K562 (cell line): Measurements from ENCODE around the gene DDX54. TPM values are rescaled to one million over a fixed set of nuclear protein-coding genes. Genes with fewer than 3 reads are reported as not detected.
A peak's percentile ranks its signal among the peaks of the same experiment; 100 is the strongest.

Experiments used
- BRCA1 ChIP-seq, 2 experiments: fragments of 450-650 bp in 1 of 2; sonication (generic) in 1 of 2; formaldehyde crosslinking in 1 of 2; IDR thresholded peaks; 2 replicates each; pipeline versions ENCODE4 v1.5.0 to v1.6.1; 2017 to 2020; ENCODE audit warnings: mild to moderate bottlenecking in 1 of 2, missing genetic modification reagents in 1 of 2
- CBX2 ChIP-seq: fragments of 200-600 bp; sonication (generic); IDR thresholded peaks from one replicate; pipeline ENCODE4 v1.6.1; 2012; ENCODE audit warnings: mild to moderate bottlenecking, low read length, inconsistent platforms; ENCODE audit not compliant: insufficient read depth, poor library complexity, severe bottlenecking
- CBX3 ChIP-seq, 2 experiments: IDR thresholded peaks; 1 replicate in 1 of 2; 2 replicates in 1 of 2; pipeline ENCODE4 v1.6.1; 2012; ENCODE audit warnings: inconsistent platforms in 2 of 2, low read length in 2 of 2, borderline replicate concordance in 1 of 2, control low read depth in 1 of 2
- CREB3 ChIP-seq: fragments of 450-650 bp; conservative IDR thresholded peaks from 2 replicates; pipeline ENCODE4 v1.6.1; 2016; ENCODE audit warnings: missing genetic modification characterization, low read depth, mild to moderate bottlenecking, missing compliant biosample characterization, moderate library complexity
- CTCF ChIP-seq, 3 experiments: IDR thresholded peaks in 2 of 3; conservative IDR thresholded peaks in 1 of 3; 2 replicates each; pipeline ENCODE4 v1.5.1; 2011 to 2012; ENCODE audit warnings: low read length in 3 of 3, mild to moderate bottlenecking in 3 of 3, control low read depth in 2 of 3, improper control_type of control experiment in 1 of 3, inconsistent platforms in 1 of 3, low read depth in 1 of 3, mixed read lengths in 1 of 3, moderate library complexity in 1 of 3; ENCODE audit not compliant: insufficient read depth in 2 of 3
- DACH1 ChIP-seq: fragments of 450-650 bp; IDR thresholded peaks from 2 replicates; pipeline ENCODE4 v1.6.1; 2018; ENCODE audit not compliant: partially characterized antibody
- FOS ChIP-seq: IDR thresholded peaks from 3 replicates; pipeline ENCODE4 v1.6.1; 2011; ENCODE audit not compliant: insufficient read length; ENCODE audit errors: extremely low read depth
- FOXJ2 ChIP-seq: fragments of 200-800 bp; sonication (Bioruptor generic); IDR thresholded peaks from 2 replicates; pipeline ENCODE4 v1.6.1; 2016; ENCODE audit warnings: missing genetic modification characterization, missing compliant biosample characterization
- HNRNPL ChIP-seq: fragments of 200-400 bp; formaldehyde crosslinking; IDR thresholded peaks from 2 replicates; pipeline ENCODE4 v1.6.1; 2017; ENCODE audit warnings: low read depth, mild to moderate bottlenecking, low read length
- ILK ChIP-seq: fragments of 450-650 bp; IDR thresholded peaks from 2 replicates; pipeline ENCODE4 v1.6.1; 2016; ENCODE audit warnings: missing genetic modification characterization, low read depth, mild to moderate bottlenecking, missing compliant biosample characterization, moderate library complexity, borderline replicate concordance
- KLF16 ChIP-seq: IDR thresholded peaks from 2 replicates; pipeline ENCODE4 v1.6.1; 2016; ENCODE audit warnings: antibody characterized with exemption
- MBD2 ChIP-seq: sonication (generic); IDR thresholded peaks from 2 replicates; pipeline ENCODE4 v1.6.1; 2016; ENCODE audit warnings: low read depth, borderline replicate concordance
- NBN ChIP-seq: fragments of 450-650 bp; IDR thresholded peaks from 2 replicates; pipeline ENCODE4 v1.6.1; 2016; ENCODE audit warnings: low read depth, mild to moderate bottlenecking
- NFXL1 ChIP-seq: fragments of 450-650 bp; formaldehyde crosslinking; IDR thresholded peaks from 2 replicates; pipeline ENCODE4 v1.4.0; 2021; ENCODE audit warnings: mild to moderate bottlenecking
- NR3C1 ChIP-seq: sonication (generic); formaldehyde crosslinking; IDR thresholded peaks from 2 replicates; pipeline ENCODE4 v1.8.1; 2022; ENCODE audit warnings: missing genetic modification reagents
- NRF1 ChIP-seq, 2 experiments: fragments of 450-650 bp; IDR thresholded peaks in 1 of 2; conservative IDR thresholded peaks in 1 of 2; 2 replicates each; pipeline ENCODE4 v1.6.1; 2014; ENCODE audit warnings: mild to moderate bottlenecking in 2 of 2
- PTTG1 ChIP-seq: fragments of 450-650 bp; IDR thresholded peaks from 2 replicates; pipeline ENCODE4 v1.6.1; 2016; ENCODE audit warnings: low read depth, mild to moderate bottlenecking, missing genetic modification characterization, missing compliant biosample characterization
- RBM14 ChIP-seq: fragments of 200-400 bp; formaldehyde crosslinking; IDR thresholded peaks from 2 replicates; pipeline ENCODE4 v1.6.1; 2018; ENCODE audit warnings: low read depth, mild to moderate bottlenecking, low read length, moderate library complexity, borderline replicate concordance; ENCODE audit not compliant: insufficient read depth
- RBM15 ChIP-seq: fragments of 200-400 bp; formaldehyde crosslinking; IDR thresholded peaks from 2 replicates; pipeline ENCODE4 v1.6.1; 2018; ENCODE audit warnings: mild to moderate bottlenecking, low read length, moderate library complexity; ENCODE audit not compliant: insufficient read depth
- SETDB1 ChIP-seq: IDR thresholded peaks from one replicate; pipeline ENCODE4 v1.6.1; 2012; ENCODE audit warnings: low read length, control low read depth, inconsistent platforms
- SIN3A ChIP-seq, 2 experiments: fragments of 150-350 bp in 1 of 2; IDR thresholded peaks; 2 replicates each; pipeline ENCODE4 v1.6.1; 2011 to 2016; ENCODE audit warnings: borderline replicate concordance in 2 of 2, low read depth in 2 of 2, low read length in 2 of 2, mild to moderate bottlenecking in 2 of 2, moderate library complexity in 2 of 2; ENCODE audit not compliant: control insufficient read depth in 1 of 2
- ZBTB1 ChIP-seq: sonication (generic); formaldehyde crosslinking; IDR thresholded peaks from 2 replicates; pipeline ENCODE4 v1.8.1; 2023; ENCODE audit warnings: missing genetic modification reagents, low read depth, mild to moderate bottlenecking, borderline replicate concordance
- ZKSCAN8 ChIP-seq: fragments of 200-800 bp; sonication (Bioruptor generic); IDR thresholded peaks from 2 replicates; pipeline ENCODE4 v1.6.1; 2016; ENCODE audit warnings: missing genetic modification characterization, missing compliant biosample characterization
- ZNF124 ChIP-seq: sonication (generic); formaldehyde crosslinking; IDR thresholded peaks from 2 replicates; pipeline ENCODE4 v1.8.1; 2022; ENCODE audit warnings: missing genetic modification reagents
- ZNF384 ChIP-seq: IDR thresholded peaks from 2 replicates; pipeline ENCODE4 v1.6.1; 2012; ENCODE audit warnings: low read depth, low read length, improper control_type of control experiment
- ZNF436 ChIP-seq: fragments of 250-450, 450-650 bp; sonication (Bioruptor Pico); formaldehyde crosslinking; IDR thresholded peaks from 2 replicates; pipeline ENCODE4 v1.7.0; 2020; ENCODE audit warnings: mild to moderate bottlenecking
- ZNF764 ChIP-seq: fragments of 250-450 bp; sonication (Bioruptor Pico); IDR thresholded peaks from 2 replicates; pipeline ENCODE4 v1.4.0; 2020; ENCODE audit warnings: low read depth, mild to moderate bottlenecking, moderate library complexity
- ZNF77 ChIP-seq: fragments of 250-450 bp; sonication (Bioruptor Pico); IDR thresholded peaks from 2 replicates; pipeline ENCODE4 v1.5.0; 2020
- ZNF778 ChIP-seq: fragments of 450-650 bp; formaldehyde crosslinking; IDR thresholded peaks from 2 replicates; pipeline ENCODE4 v1.4.0; 2020; ENCODE audit warnings: mild to moderate bottlenecking, moderate library complexity
- polyA plus RNA-seq, 8 experiments: library from polyadenylated mRNA; depleted of rRNA in 4 of 8; stranded (reverse) in 5 of 8; unstranded in 3 of 8; fragments of >200 nt; fragmentation: Nextera tagmentation in 2 of 8; fragmentation: Illumina TruSeq in 1 of 8; extraction: Ambion mirVana in 2 of 8; extraction: Trizol in 1 of 8; gene quantifications; 2 replicates each; pipeline versions ENCODE4 v1.2.1 to v1.2.3, GENCODE V29; 2011 to 2014; ENCODE audit warnings: inconsistent platforms in 1 of 8, missing spikeins in 1 of 8
- total RNA-seq, 7 experiments: library from RNA; depleted of rRNA in 6 of 7; stranded (reverse); fragments of >200 nt in 6 of 7; fragmentation: Illumina TruSeq in 2 of 7; extraction: Trizol in 2 of 7; gene quantifications; 2 replicates each; pipeline versions ENCODE4 v1.2.1 to v1.2.3, GENCODE V29; 2011 to 2021; ENCODE audit warnings: low replicate concordance in 1 of 7

DDX54 gene
- total and polyA plus RNA-seq, 9 of the 15 experiments (the other 6 are each of a cell fraction or from before 2014, with no cell fraction given), result 1.4 to 135 (median 51.4) TPM

GRCh38 chr12:113184900-113185179 lies 438 bp downstream of the DDX54 start (continued):
- TF ChIP-seq ZNF778 (no peak), ZNF77 (CRISPR knock-in tag) (no peak), CBX3 (IDR thresholded peaks at IDR 0.05; ENCODE audit: borderline replicate concordance in 1 of 2, low read length in 2 of 2) (0 out of 3 replicates have a peak, but pooled peaks of 1 of the 2 experiments have one; percentile 6), CTCF (IDR thresholded peaks at IDR 0.05 in 2 of 3, conservative IDR thresholded peaks at IDR 0.05 in 1 of 3; ENCODE audit: insufficient read depth in 2 of 3, low read depth in 1 of 3, low read length in 3 of 3) (no peak), NR3C1 (no peak), ILK (tag) (no peak), NBN (no peak; the same call in 1 of the 2 replicates), NFXL1 (CRISPR knock-in tag) (no peak), PTTG1 (no peak), MBD2 (peak; percentile 57), FOXJ2 (tag) (no peak), CBX2 (no peak), SETDB1 (no peak), NRF1 (conservative IDR thresholded peaks at IDR 0.05 in 1 of 2, IDR thresholded peaks at IDR 0.05 in 1 of 2) (peak; percentile 58 to 61; a peak in 3 of 4 replicates), ZBTB1 (no peak), DACH1 (no peak), RBM15 (no peak), ZKSCAN8 (CRISPR knock-in tag) (no peak), ZNF124 (CRISPR knock-in tag) (no peak), HNRNPL (no peak), ZNF436 (no peak), RBM14 (no peak), KLF16 (no peak), SIN3A (IDR thresholded peaks at IDR 0.05; ENCODE audit: borderline replicate concordance in 2 of 2, control insufficient read depth in 1 of 2, low read depth in 2 of 2, low read length in 2 of 2) (peak in 1 of 2 experiments; percentile 59; a peak in 1 of 4 replicates), ZNF764 (CRISPR knock-in tag) (no peak), CREB3 (no peak), FOS (peak; percentile 79), ZNF384 (0 out of 2 replicates have a peak, but pooled peaks have one; percentile 2), BRCA1 (IDR thresholded peaks at IDR 0.05) (no peak), BRCA1 (CRISPR knock-in tag; IDR thresholded peaks at IDR 0.05) (no peak)
